ENCODE results near the gene SDHB. TPM values are rescaled to one million over a fixed set of nuclear protein-coding genes. Genes with fewer than 3 reads are reported as not detected.

The SDHB gene
- total RNA-seq, 3 donors from 2014 or later: 80.6 to 106 (median 97.7) TPM

GRCh38 chr1:16989676-16990391 lies 64.0 kb downstream of the SDHB start:
- no peak for TF ChIP-seq CTCF (IDR thresholded peaks at IDR 0.05)
- TF ChIP-seq POLR2A (IDR thresholded peaks at IDR 0.05): no peak
- intact Hi-C loops (cut with DNase I; ENCODE audit: low total_unique reads): no loop called here
- Histone ChIP-seq H3K27ac (no peak overlapping the region), H3K27me3 (no peaks in the 10 kb centered on the region), H3K4me1 (no peaks in the 10 kb centered on the region), H3K4me3 (no peak overlapping the region), H3K36me3 (no peaks in the 10 kb centered on the region), H3K9me3 (no peaks in the 10 kb centered on the region)
- DNase-seq (ENCODE audit: low spot score in 2 of 2): no peak

- TF ChIP-seq CTCF (IDR thresholded peaks at IDR 0.05) (no peak), POLR2A (IDR thresholded peaks at IDR 0.05) (no peak), POLR2AphosphoS5 (IDR thresholded peaks at IDR 0.05) (no peak)
- no peaks in the 10 kb centered on the region for H3K27me3 ChIP-seq
- H3K36me3 ChIP-seq: no peaks in the 10 kb centered on the region
- no peaks in the 10 kb centered on the region for H3K9me3 ChIP-seq
- no peak overlapping the region for H3K27ac ChIP-seq
- H3K4me3 ChIP-seq: no peak overlapping the region
- H3K4me1 ChIP-seq: no peaks in the 10 kb centered on the region
- intact Hi-C loops (cut with DNase I; ENCODE audit: low total_unique reads): no loop called here
- DNase-seq (ENCODE audit: low spot score in 2 of 2): no peak
Observed at GRCh38 chr1:16988210-16988609, 65.6 kb downstream of the SDHB start.

- intact Hi-C loops (cut with DNase I; ENCODE audit: low total_unique reads): no loop called here
- Histone ChIP-seq H3K9me3 (no peaks in the 10 kb centered on the region), H3K36me3 (no peaks in the 10 kb centered on the region), H3K4me1 (no peaks in the 10 kb centered on the region), H3K27me3 (no peaks in the 10 kb centered on the region), H3K27ac (no peak overlapping the region), H3K4me3 (no peak overlapping the region)
- DNase-seq (ENCODE audit: low spot score in 2 of 2): no peak
- TF ChIP-seq POLR2AphosphoS5 (IDR thresholded peaks at IDR 0.05) (no peak), POLR2A (IDR thresholded peaks at IDR 0.05) (no peak), CTCF (IDR thresholded peaks at IDR 0.05) (no peak)
Observed at GRCh38 chr1:16986962-16987361, 66.9 kb downstream of the SDHB start.

GRCh38 chr1:16986560-16986959 lies 67.3 kb downstream of the SDHB start:
- H3K36me3 ChIP-seq: no peaks in the 10 kb centered on the region
- intact Hi-C loops (cut with DNase I; ENCODE audit: low total_unique reads): no loop called here
- H3K27ac ChIP-seq: no peak overlapping the region
- no peaks in the 10 kb centered on the region for H3K4me1 ChIP-seq
- no peak for TF ChIP-seq POLR2A (IDR thresholded peaks at IDR 0.05)
- TF ChIP-seq CTCF (IDR thresholded peaks at IDR 0.05): no peak
- no peak overlapping the region for H3K4me3 ChIP-seq
- DNase-seq (ENCODE audit: low spot score in 2 of 2): no peak
- no peaks in the 10 kb centered on the region for H3K9me3 ChIP-seq
- no peaks in the 10 kb centered on the region for H3K27me3 ChIP-seq

GRCh38 chr1:16986113-16986512 lies 67.7 kb downstream of the SDHB start:
- TF ChIP-seq CTCF (IDR thresholded peaks at IDR 0.05) (no peak), POLR2A (IDR thresholded peaks at IDR 0.05) (no peak), POLR2AphosphoS5 (IDR thresholded peaks at IDR 0.05) (no peak)
- no peaks in the 10 kb centered on the region for H3K4me1 ChIP-seq
- H3K36me3 ChIP-seq: no peaks in the 10 kb centered on the region

More at GRCh38 chr1:16986113-16986512, 67.7 kb downstream of the SDHB start:
- H3K9me3 ChIP-seq: no peaks in the 10 kb centered on the region
- no peak for DNase-seq (ENCODE audit: low spot score in 2 of 2)
- H3K4me3 ChIP-seq: no peak overlapping the region
- intact Hi-C loops (cut with DNase I; ENCODE audit: low total_unique reads): no loop called here
- no peak overlapping the region for H3K27ac ChIP-seq
- no peaks in the 10 kb centered on the region for H3K27me3 ChIP-seq

Data from breast epithelium (tissue), 4 donors.